ENCODE results near the gene ATP11A.

ATP11A gene

GRCh38 chr13:112904436-112904960 lies 214.7 kb downstream of the ATP11A start:
- no peak for DNase-seq (ENCODE audit: low read depth in 2 of 2)

GRCh38 chr13:112905086-112905485 lies 215.2 kb downstream of the ATP11A start:
- no peak for DNase-seq (ENCODE audit: low read depth in 2 of 2)

- DNase-seq (ENCODE audit: low read depth in 2 of 2): no peak
Observed at GRCh38 chr13:112905619-112905989, 215.8 kb downstream of the ATP11A start.

- no peak for DNase-seq (ENCODE audit: low read depth in 2 of 2)
Observed at GRCh38 chr13:112905990-112906641, 216.3 kb downstream of the ATP11A start.

- DNase-seq (ENCODE audit: low read depth in 2 of 2): no peak
Observed at GRCh38 chr13:112907286-112907685, 217.4 kb downstream of the ATP11A start.

DNA sequence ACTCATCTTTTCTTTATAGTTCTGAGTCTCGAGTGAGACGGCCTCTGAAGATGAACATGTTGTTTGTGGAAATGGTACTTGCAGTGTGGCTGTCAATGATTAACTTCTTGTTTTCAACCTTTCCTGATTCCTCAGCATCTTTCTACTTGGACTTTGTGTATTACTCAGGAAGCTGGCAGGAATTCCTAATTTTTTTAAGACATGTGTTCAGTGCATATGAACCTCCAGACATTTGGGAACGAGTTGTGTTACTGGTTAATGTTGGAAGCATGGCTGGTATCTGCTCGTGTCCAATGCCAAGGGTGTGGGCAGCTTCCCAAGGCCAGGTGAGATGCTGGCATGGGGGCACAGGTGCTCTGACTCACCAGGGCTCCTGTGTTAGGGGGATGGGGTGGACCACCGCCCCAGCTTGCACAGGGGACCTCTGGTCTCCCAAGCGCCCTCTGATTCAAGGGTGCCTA lies 218.1 kb downstream of the ATP11A start:
- DNase-seq (ENCODE audit: low read depth in 2 of 2): no peak

DNA sequence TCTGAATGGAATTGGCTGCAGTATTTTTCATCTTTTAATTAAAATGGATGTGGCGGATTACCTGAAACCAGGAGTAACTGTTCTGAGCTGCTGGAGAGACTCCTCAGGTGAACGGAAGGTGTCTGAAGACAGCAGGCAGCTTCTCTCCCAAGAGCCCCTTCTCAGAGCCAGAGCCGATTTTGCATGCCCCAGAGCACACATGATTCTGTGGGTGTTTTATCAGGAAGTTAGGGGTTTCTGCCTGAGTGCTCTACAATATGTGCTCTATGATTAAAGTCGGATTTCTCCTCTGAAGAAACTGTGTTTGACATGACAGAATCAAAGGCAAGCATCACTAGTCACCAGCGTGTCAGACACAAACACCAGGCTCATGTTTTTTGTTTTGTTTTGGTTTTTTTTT lies 218.5 kb downstream of the ATP11A start:
- DNase-seq (ENCODE audit: low read depth in 2 of 2): no peak

- DNase-seq (ENCODE audit: low read depth in 2 of 2): no peak
Observed at GRCh38 chr13:112910016-112910415, 220.2 kb downstream of the ATP11A start.

DNA sequence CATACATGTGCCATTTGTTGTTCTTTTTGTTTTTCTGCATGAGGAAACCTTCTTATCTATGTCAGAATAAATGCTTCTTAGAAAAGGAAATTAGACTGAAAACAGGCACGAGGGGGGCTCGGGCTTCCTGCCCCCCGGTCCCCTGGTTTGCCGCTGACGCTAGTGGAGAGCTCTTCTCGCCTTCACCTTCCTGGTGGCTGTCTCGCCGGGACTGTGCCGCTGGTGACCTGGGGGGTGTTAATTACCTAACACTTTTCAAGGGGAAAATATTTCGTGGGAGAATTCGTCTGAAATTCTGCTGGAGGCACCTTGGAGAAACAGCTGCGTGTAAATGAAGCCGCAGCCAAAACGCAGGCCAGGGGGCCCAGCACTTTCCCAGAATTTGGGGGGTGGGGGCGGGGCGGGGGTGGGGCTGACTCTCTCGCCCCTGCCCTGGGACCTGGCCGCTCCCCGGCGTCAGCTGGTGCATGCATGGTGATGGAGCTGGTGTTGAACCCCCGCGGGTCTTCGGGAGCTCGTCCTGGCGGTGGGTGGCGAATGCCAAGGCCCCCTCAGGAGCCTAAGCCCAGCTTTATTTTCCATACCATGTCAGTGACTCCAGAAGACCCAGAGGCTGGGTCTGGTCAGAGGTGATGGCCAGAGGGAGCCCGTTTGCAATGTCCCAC lies 220.9 kb downstream of the ATP11A start:
- no peak for DNase-seq (ENCODE audit: low read depth in 2 of 2)

DNA sequence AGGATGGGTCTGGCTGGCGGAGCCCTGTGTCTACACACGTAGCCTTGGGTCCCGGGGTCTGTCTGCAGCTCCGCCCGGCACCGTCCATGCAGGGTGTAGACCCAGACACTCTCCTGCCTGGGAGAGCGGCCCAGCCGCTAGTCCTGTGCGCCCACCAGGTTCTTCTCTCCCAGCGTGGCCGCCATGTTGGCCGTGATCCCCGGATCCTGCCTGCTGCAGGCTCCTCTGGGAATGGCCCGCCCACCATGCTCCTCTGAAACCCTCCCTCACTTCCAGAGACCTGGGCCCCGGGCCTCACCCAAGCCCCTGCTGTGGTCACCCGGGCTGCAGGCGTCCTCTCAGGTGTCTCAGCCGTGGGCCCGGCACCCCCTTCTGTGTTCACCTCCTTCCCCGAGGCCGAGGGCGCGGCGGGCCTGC lies 221.5 kb downstream of the ATP11A start:
- DNase-seq (ENCODE audit: low read depth in 2 of 2): no peak

GRCh38 chr13:112911883-112912282 lies 222.0 kb downstream of the ATP11A start:
- DNase-seq (ENCODE audit: low read depth in 2 of 2): no peak

DNA sequence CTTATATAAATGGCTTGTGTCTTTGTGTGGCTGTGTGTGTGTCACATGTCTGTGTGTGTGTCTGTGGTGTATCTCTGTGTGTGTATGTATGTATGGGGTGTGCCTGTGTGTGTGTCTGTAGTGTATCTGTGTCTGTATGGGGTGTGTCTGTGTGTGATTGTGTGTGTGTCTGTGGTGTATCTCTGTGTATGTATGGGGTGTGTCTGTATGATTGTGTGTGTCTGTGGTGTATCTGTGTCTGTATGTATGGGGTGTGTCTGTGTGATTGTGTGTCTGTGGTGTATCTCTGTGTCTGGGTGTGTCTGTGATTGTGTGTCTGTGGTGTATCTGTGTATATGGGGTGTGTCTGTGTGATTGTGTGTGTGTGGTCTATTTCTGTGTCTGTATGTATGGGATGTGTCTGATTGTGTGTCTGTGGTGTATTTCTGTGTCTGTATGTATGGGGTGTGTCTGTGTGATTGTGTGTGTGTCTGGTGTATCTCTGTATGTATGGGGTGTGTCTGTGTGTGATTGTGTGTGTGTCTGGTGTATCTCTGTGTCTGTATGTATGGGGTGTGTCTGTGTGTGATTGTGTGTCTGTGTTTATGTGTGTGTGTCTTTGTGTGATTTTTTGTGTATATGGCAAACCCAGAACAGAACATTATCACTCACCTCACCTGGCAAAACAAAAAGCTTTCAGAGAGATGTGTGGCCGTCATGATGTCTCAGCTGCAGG lies 223.0 kb downstream of the ATP11A start:
- DNase-seq (ENCODE audit: low read depth in 2 of 2): no peak

GRCh38 chr13:112916296-112916695 lies 226.5 kb downstream of the ATP11A start:
- no peak for DNase-seq (ENCODE audit: low read depth in 2 of 2)

- no peak for DNase-seq (ENCODE audit: low read depth in 2 of 2)
Observed at GRCh38 chr13:112917056-112917664, 227.3 kb downstream of the ATP11A start.

DNA sequence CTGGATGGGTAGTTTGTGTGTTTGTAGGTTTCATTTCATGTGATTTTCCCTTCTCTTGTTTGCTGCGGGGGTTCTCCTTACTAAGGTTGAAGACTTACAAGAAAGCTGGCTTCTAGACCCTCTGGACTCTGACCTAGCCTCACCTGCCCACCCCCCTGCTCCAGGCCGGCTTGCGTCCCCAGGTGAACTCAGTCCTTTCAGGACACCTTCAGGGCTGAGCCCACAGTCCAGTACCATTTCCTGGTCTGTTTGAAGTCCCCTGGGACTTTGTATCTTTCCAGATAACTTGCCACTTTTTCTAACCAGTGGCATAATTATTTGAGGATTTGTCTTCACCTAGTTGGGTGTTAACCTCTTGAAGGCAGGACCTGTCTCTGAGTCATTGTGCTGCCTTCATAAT lies 227.9 kb downstream of the ATP11A start:
- DNase-seq (ENCODE audit: low read depth in 2 of 2): no peak

DNA sequence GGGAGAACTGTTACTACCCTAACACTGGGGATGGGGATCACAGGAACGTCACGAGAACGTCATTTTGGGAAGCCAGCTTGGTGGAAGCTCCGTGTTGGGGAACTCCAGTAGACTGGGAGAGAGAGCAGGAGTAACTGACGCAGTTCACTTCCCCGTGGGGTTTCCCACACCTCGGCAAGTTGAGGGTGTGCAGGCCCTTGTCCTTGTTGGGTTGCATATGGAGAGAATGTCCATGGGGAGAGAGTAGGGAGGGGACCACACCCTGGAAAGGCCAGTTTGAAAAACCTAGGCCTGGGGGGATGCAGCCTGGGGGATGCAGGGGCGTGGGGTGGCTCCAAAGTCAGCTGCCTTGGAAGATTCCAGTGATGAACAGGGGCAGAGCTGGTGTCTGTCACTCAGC lies 228.4 kb downstream of the ATP11A start:
- no peak for DNase-seq (ENCODE audit: low read depth in 2 of 2)

- DNase-seq (ENCODE audit: low read depth in 2 of 2): no peak
Observed at GRCh38 chr13:112918746-112919145, 228.9 kb downstream of the ATP11A start.

DNA sequence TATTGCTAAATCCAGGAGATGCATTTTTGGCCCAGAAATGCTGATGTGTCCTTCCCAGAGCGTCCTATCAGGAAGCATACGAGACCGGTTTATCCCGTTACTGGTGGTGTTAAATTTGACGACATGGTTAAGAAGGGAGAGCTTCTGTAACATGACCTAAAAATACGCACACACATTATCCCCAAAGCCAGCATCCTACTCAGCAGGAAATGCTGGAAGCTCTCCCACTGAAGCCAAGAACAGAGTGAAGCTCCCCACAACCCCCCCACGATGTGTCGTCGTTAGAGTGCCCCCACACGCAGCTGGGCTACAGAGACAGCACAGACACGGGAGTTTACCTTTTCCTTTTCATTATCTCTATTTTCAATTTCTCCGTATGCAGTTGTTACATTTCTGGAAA lies 234.1 kb downstream of the ATP11A start:
- DNase-seq (ENCODE audit: low read depth in 2 of 2): no peak

DNA sequence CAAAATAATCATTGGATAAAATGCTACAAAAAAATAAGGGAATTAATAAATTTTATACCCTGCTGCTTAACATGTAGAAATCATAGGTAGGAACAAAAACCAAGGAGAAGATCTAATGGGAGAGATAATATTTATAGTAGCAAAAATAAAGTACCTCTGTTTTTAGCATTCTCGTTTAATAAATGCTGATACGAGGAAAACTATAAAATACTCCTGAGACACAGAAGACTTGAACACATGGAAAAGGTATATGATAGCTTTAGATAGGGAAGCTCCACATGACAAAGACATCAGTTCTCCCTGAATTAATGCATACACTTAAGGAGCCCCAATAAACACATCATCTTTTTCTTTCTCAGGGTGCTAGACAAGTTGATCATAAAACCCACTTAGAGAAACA lies 234.5 kb downstream of the ATP11A start:
- no peak for DNase-seq (ENCODE audit: low read depth in 2 of 2)

- no peak for DNase-seq (ENCODE audit: low read depth in 2 of 2)
Observed at GRCh38 chr13:112926003-112926402, 236.2 kb downstream of the ATP11A start.

DNA sequence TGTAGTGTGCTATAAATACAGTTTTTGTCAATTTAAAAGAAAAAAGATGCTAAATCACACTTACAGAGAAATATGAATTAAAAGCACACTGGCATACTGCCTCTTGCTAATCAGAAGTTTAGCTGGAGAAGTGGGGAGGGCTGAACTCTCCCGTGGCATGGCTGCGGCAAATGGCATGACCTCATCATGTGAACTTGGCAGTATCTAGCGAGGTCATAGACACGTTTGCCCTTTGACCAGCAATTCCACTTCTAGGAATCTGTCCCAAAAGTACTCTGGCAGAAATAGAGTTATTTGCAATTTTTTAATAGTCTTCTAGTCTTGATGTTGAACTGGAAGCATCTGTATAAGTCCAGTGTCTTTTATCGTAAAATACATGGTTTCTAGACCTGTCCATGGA lies 237.2 kb downstream of the ATP11A start:
- no peak for DNase-seq (ENCODE audit: low read depth in 2 of 2)
